ENCODE data around the gene RPL38.

Gene RPL38

DNA sequence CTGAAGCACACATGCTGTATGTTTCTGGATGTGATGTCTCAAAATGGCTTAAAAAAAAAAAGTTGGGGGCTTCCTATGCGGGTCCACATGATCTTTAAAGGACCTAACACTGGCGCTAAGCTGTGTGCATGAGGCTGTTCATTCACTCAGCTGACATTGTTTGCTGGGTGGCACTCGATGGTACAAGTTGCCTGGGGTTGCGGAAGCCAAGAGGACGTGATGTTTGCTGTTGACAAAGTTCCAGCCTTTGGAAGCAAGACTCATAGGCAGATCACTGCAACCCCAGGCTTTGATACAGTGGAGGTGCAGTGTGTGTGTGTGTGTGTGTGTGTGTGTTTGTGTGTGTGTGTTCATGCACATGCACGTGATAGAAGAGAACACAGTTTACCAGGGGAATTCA is 41.1 kb downstream of the RPL38 start:
- Histone ChIP-seq H3K27me3 (ENCODE audit: control insufficient read depth in 1 of 2, insufficient read depth in 2 of 2, low read length in 2 of 2) (no peaks in the 10 kb centered on the region), H3K9ac (ENCODE audit: low read length) (no peak overlapping the region), H3K4me3 (ENCODE audit: low read depth in 1 of 2, low read length in 2 of 2) (no peak overlapping the region), H3K4me1 (ENCODE audit: insufficient read depth, low read length) (no peaks in the 10 kb centered on the region), H3K27ac (ENCODE audit: low read depth, low read length) (no peak overlapping the region), H3K9me3 (ENCODE audit: low read length) (no peaks in the 10 kb centered on the region), H3K36me3 (ENCODE audit: insufficient read depth, low read length) (no peaks in the 10 kb centered on the region)

GRCh38 chr17:74245145-74245831 is 41.8 kb downstream of the RPL38 start:
- H3K4me3 ChIP-seq (ENCODE audit: low read depth in 1 of 2, low read length in 2 of 2), result no peak overlapping the region
- H3K27ac ChIP-seq (ENCODE audit: low read depth, low read length), result no peak overlapping the region
- no peaks in the 10 kb centered on the region for H3K9me3 ChIP-seq (ENCODE audit: low read length)
- H3K27me3 ChIP-seq (ENCODE audit: control insufficient read depth in 1 of 2, insufficient read depth in 2 of 2, low read length in 2 of 2), result no peaks in the 10 kb centered on the region
- no peaks in the 10 kb centered on the region for H3K36me3 ChIP-seq (ENCODE audit: insufficient read depth, low read length)
- H3K9ac ChIP-seq (ENCODE audit: low read length), result no peak overlapping the region
- no peaks in the 10 kb centered on the region for H3K4me1 ChIP-seq (ENCODE audit: insufficient read depth, low read length)

- no peaks in the 10 kb centered on the region for H3K27me3 ChIP-seq (ENCODE audit: control insufficient read depth in 1 of 2, insufficient read depth in 2 of 2, low read length in 2 of 2)
- H3K4me1 ChIP-seq (ENCODE audit: insufficient read depth, low read length), result no peaks in the 10 kb centered on the region
- no peak overlapping the region for H3K27ac ChIP-seq (ENCODE audit: low read depth, low read length)
- H3K36me3 ChIP-seq (ENCODE audit: insufficient read depth, low read length), result no peaks in the 10 kb centered on the region
- no peaks in the 10 kb centered on the region for H3K9me3 ChIP-seq (ENCODE audit: low read length)
- no peak overlapping the region for H3K9ac ChIP-seq (ENCODE audit: low read length)
- H3K4me3 ChIP-seq (ENCODE audit: low read depth in 1 of 2, low read length in 2 of 2), result no peak overlapping the region
Observed at GRCh38 chr17:74245871-74246270, 42.4 kb downstream of the RPL38 start.

- no peak overlapping the region for H3K27ac ChIP-seq (ENCODE audit: low read depth, low read length)
- no peak overlapping the region for H3K9ac ChIP-seq (ENCODE audit: low read length)
- no peaks in the 10 kb centered on the region for H3K36me3 ChIP-seq (ENCODE audit: insufficient read depth, low read length)
- no peaks in the 10 kb centered on the region for H3K27me3 ChIP-seq (ENCODE audit: control insufficient read depth in 1 of 2, insufficient read depth in 2 of 2, low read length in 2 of 2)
- H3K9me3 ChIP-seq (ENCODE audit: low read length), result no peaks in the 10 kb centered on the region
- H3K4me1 ChIP-seq (ENCODE audit: insufficient read depth, low read length), result no peaks in the 10 kb centered on the region
- no peak overlapping the region for H3K4me3 ChIP-seq (ENCODE audit: low read depth in 1 of 2, low read length in 2 of 2)
Observed at GRCh38 chr17:74249590-74250270, 46.3 kb downstream of the RPL38 start.

DNA sequence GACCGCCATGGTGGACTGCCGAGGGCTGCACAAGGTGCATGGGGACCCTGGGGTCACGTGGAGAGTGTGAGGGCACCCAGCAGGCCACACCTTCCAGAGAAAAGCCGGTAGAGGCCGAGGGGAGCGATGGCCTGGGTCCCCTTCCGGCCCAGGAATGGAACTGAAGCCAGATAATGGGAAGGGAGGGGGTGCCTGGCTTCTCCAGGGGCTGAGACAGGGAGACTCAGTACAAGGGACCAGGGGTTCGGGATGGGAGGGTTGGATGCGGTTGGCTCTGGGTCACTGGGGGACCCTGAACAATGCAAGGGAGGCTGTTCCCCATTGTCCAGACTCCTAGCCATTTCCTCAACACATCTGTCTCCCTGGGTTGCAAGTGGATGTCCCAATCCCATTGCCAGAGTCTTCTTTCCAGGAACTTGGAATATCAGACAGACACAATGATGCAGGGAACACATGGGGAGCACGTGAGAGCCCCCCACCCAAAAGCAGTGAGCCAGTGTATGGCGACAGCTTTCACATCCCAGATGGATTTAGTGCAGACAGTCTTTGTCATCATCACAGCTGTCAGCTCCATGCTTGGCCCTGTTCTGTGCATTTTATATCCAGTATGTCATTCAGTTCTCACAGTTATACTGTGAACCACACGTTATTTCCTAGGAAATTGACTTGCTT is 47.0 kb downstream of the RPL38 start:
- Histone ChIP-seq H3K4me1 (ENCODE audit: insufficient read depth, low read length) (no peaks in the 10 kb centered on the region), H3K4me3 (ENCODE audit: low read depth in 1 of 2, low read length in 2 of 2) (no peak overlapping the region), H3K9ac (ENCODE audit: low read length) (no peak overlapping the region), H3K9me3 (ENCODE audit: low read length) (no peaks in the 10 kb centered on the region), H3K36me3 (ENCODE audit: insufficient read depth, low read length) (no peaks in the 10 kb centered on the region), H3K27ac (ENCODE audit: low read depth, low read length) (no peak overlapping the region), H3K27me3 (ENCODE audit: control insufficient read depth in 1 of 2, insufficient read depth in 2 of 2, low read length in 2 of 2) (no peaks in the 10 kb centered on the region)

- H3K4me3 ChIP-seq (ENCODE audit: low read depth in 1 of 2, low read length in 2 of 2), result no peak overlapping the region
- no peaks in the 10 kb centered on the region for H3K9me3 ChIP-seq (ENCODE audit: low read length)
- H3K4me1 ChIP-seq (ENCODE audit: insufficient read depth, low read length), result no peaks in the 10 kb centered on the region
- H3K27ac ChIP-seq (ENCODE audit: low read depth, low read length), result no peak overlapping the region
- no peak overlapping the region for H3K9ac ChIP-seq (ENCODE audit: low read length)
- H3K27me3 ChIP-seq (ENCODE audit: control insufficient read depth in 1 of 2, insufficient read depth in 2 of 2, low read length in 2 of 2), result no peaks in the 10 kb centered on the region
- no peaks in the 10 kb centered on the region for H3K36me3 ChIP-seq (ENCODE audit: insufficient read depth, low read length)
Observed at GRCh38 chr17:74251051-74251450, 47.6 kb downstream of the RPL38 start.

DNA sequence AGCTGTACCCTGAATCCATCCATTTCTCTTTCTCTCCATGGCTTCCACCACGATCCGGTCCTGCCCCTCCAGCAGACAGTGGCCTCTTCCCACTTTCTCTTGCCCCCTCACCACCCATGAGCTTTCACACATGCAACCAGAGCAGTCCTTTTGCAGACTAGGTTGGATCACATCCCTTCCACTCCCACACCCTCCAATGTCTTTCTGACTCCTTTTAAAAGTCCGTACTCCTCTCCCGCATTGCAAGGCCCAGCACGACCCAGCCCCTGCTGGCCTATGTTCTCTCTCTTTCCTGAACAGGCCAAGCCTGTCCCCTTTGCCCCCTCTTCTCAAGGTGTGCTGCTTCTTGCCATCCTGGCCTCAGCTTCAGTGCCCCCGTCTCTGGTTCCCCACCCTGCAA is 48.1 kb downstream of the RPL38 start:
- Histone ChIP-seq H3K4me1 (ENCODE audit: insufficient read depth, low read length) (no peaks in the 10 kb centered on the region), H3K27ac (ENCODE audit: low read depth, low read length) (no peak overlapping the region), H3K4me3 (ENCODE audit: low read depth in 1 of 2, low read length in 2 of 2) (no peak overlapping the region), H3K36me3 (ENCODE audit: insufficient read depth, low read length) (no peaks in the 10 kb centered on the region), H3K9me3 (ENCODE audit: low read length) (no peaks in the 10 kb centered on the region), H3K27me3 (ENCODE audit: control insufficient read depth in 1 of 2, insufficient read depth in 2 of 2, low read length in 2 of 2) (no peaks in the 10 kb centered on the region), H3K9ac (ENCODE audit: low read length) (no peak overlapping the region)

DNA sequence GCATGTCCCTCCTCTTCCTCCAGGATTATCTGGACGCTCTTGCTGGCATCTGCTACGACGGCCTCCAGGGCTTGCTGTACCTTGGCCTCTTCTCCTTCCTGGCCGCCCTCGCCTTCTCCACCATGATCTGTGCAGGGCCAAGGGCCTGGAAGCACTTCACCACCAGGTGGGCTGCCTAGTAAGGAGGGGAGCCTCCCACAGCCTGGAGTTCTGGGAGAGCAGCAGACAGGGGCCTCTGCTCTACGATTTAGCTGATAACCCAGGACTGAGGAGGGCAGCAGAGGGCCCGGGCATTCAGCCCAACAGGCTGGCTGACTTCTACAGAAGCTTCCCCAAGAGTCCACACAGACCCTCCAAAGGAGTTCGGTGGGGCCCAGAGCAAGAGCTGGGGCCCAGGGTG is 48.7 kb downstream of the RPL38 start:
- no peaks in the 10 kb centered on the region for H3K27me3 ChIP-seq (ENCODE audit: control insufficient read depth in 1 of 2, insufficient read depth in 2 of 2, low read length in 2 of 2)
- H3K36me3 ChIP-seq (ENCODE audit: insufficient read depth, low read length), result no peaks in the 10 kb centered on the region
- no peaks in the 10 kb centered on the region for H3K9me3 ChIP-seq (ENCODE audit: low read length)
- no peaks in the 10 kb centered on the region for H3K4me1 ChIP-seq (ENCODE audit: insufficient read depth, low read length)
- H3K27ac ChIP-seq (ENCODE audit: low read depth, low read length), result no peak overlapping the region
- no peak overlapping the region for H3K9ac ChIP-seq (ENCODE audit: low read length)
- H3K4me3 ChIP-seq (ENCODE audit: low read depth in 1 of 2, low read length in 2 of 2), result no peak overlapping the region

- H3K9me3 ChIP-seq (ENCODE audit: low read length), result no peaks in the 10 kb centered on the region
- no peak overlapping the region for H3K9ac ChIP-seq (ENCODE audit: low read length)
- H3K27ac ChIP-seq (ENCODE audit: low read depth, low read length), result no peak overlapping the region
- no peaks in the 10 kb centered on the region for H3K36me3 ChIP-seq (ENCODE audit: insufficient read depth, low read length)
- H3K27me3 ChIP-seq (ENCODE audit: control insufficient read depth in 1 of 2, insufficient read depth in 2 of 2, low read length in 2 of 2), result no peaks in the 10 kb centered on the region
- H3K4me1 ChIP-seq (ENCODE audit: insufficient read depth, low read length), result no peaks in the 10 kb centered on the region
- no peak overlapping the region for H3K4me3 ChIP-seq (ENCODE audit: low read depth in 1 of 2, low read length in 2 of 2)
Observed at GRCh38 chr17:74253036-74253435, 49.6 kb downstream of the RPL38 start.

GRCh38 chr17:74257311-74257710 is 53.8 kb downstream of the RPL38 start:
- Histone ChIP-seq H3K27me3 (ENCODE audit: control insufficient read depth in 1 of 2, insufficient read depth in 2 of 2, low read length in 2 of 2) (no peaks in the 10 kb centered on the region), H3K9me3 (ENCODE audit: low read length) (no peaks in the 10 kb centered on the region), H3K4me3 (ENCODE audit: low read depth in 1 of 2, low read length in 2 of 2) (no peak overlapping the region), H3K36me3 (ENCODE audit: insufficient read depth, low read length) (no peaks in the 10 kb centered on the region), H3K27ac (ENCODE audit: low read depth, low read length) (no peak overlapping the region), H3K4me1 (ENCODE audit: insufficient read depth, low read length) (no peaks in the 10 kb centered on the region), H3K9ac (ENCODE audit: low read length) (no peak overlapping the region)

- Histone ChIP-seq H3K27me3 (ENCODE audit: control insufficient read depth in 1 of 2, insufficient read depth in 2 of 2, low read length in 2 of 2) (no peaks in the 10 kb centered on the region), H3K4me1 (ENCODE audit: insufficient read depth, low read length) (no peaks in the 10 kb centered on the region), H3K9me3 (ENCODE audit: low read length) (no peaks in the 10 kb centered on the region), H3K36me3 (ENCODE audit: insufficient read depth, low read length) (no peaks in the 10 kb centered on the region), H3K9ac (ENCODE audit: low read length) (no peak overlapping the region), H3K27ac (ENCODE audit: low read depth, low read length) (no peak overlapping the region), H3K4me3 (ENCODE audit: low read depth in 1 of 2, low read length in 2 of 2) (no peak overlapping the region)
Observed at GRCh38 chr17:74259667-74260524, 56.4 kb downstream of the RPL38 start.
